WTC11 (cell line): ENCODE results near the gene ARHGEF17. TPM values are rescaled to one million over a fixed set of nuclear protein-coding genes. Genes with fewer than 3 reads are reported as not detected.

Experiments
- ATAC-seq: fragments of 200-7000 bp; cut with Tn5 transposase; 2 replicates; pipeline ENCODE4 v1.10.0; 2021; ENCODE audit warnings: mild to moderate bottlenecking, moderate library complexity
- CTCF ChIA-PET: fragments of 300-600 bp; sonication (Branson Sonifier 250); formaldehyde crosslinking; loops from one replicate; lab custom pipeline; 2021; ENCODE audit warnings: antibody characterized with exemption; lab: Charles Lee
- POLR2A ChIA-PET: fragments of 350-600 bp; sonication (Branson Sonifier 250); formaldehyde crosslinking; loops from one replicate; lab custom pipeline; 2021; ENCODE audit warnings: antibody characterized with exemption; lab: Charles Lee
- DNase-seq: peaks from one replicate; pipeline ENCODE4 v3.0.0; 2021; ENCODE audit warnings: low spot score
- H3K27ac Mint-ChIP-seq: 2 replicates; pipeline ENCODE4 v1.8.0; 2021; ENCODE audit warnings: mixed read lengths
- H3K27me3 Mint-ChIP-seq: 2 replicates; pipeline ENCODE4 v1.8.0; 2021; ENCODE audit warnings: low read depth, mild to moderate bottlenecking, moderate library complexity, mixed read lengths
- H3K36me3 Mint-ChIP-seq: 2 replicates; pipeline ENCODE4 v1.8.0; 2021; ENCODE audit warnings: mixed read lengths
- H3K4me1 Mint-ChIP-seq: 2 replicates; pipeline ENCODE4 v1.8.0; 2022; ENCODE audit warnings: mixed read lengths
- H3K4me3 Mint-ChIP-seq: 2 replicates; pipeline ENCODE4 v1.8.0; 2021; ENCODE audit warnings: mild to moderate bottlenecking, moderate library complexity, mixed read lengths
- H3K9me3 Mint-ChIP-seq: 2 replicates; pipeline ENCODE4 v1.8.0; 2021; ENCODE audit warnings: mixed read lengths
- GRHL2 ChIP-seq: fragments of 250-450 bp; sonication (Bioruptor Pico); IDR thresholded peaks from 2 replicates; pipeline ENCODE4 v1.8.0; 2022; ENCODE audit warnings: mild to moderate bottlenecking, moderate library complexity; ENCODE audit not compliant: insufficient replicate concordance, severe bottlenecking
- NFE2L1 ChIP-seq: sonication (generic); formaldehyde crosslinking; IDR thresholded peaks from 2 replicates; pipeline ENCODE4 v1.8.1; 2023; ENCODE audit warnings: missing genetic modification reagents
- NR2C2 ChIP-seq: sonication (generic); formaldehyde crosslinking; IDR thresholded peaks from 2 replicates; pipeline ENCODE4 v1.8.0; 2022; ENCODE audit warnings: mild to moderate bottlenecking, missing genetic modification reagents
- PRRX2 ChIP-seq: fragments of 250-450 bp; sonication (Bioruptor Pico); IDR thresholded peaks from 2 replicates; pipeline ENCODE4 v1.8.0; 2021; ENCODE audit warnings: mild to moderate bottlenecking
- TEAD1 ChIP-seq: sonication (generic); formaldehyde crosslinking; IDR thresholded peaks from 2 replicates; pipeline ENCODE4 v1.8.0; 2022; ENCODE audit warnings: mild to moderate bottlenecking, missing genetic modification reagents
- ZBTB21 ChIP-seq: sonication (generic); formaldehyde crosslinking; IDR thresholded peaks from 2 replicates; pipeline ENCODE4 v1.8.1; 2023; ENCODE audit warnings: mild to moderate bottlenecking, missing genetic modification reagents, borderline replicate concordance
- ZNF121 ChIP-seq: sonication (generic); formaldehyde crosslinking; IDR thresholded peaks from 2 replicates; pipeline ENCODE4 v1.8.0; 2023; ENCODE audit warnings: missing genetic modification reagents
- ZNF263 ChIP-seq: sonication (generic); formaldehyde crosslinking; IDR thresholded peaks from 2 replicates; pipeline ENCODE4 v1.8.1; 2022; ENCODE audit warnings: low read depth, mild to moderate bottlenecking, moderate library complexity, missing genetic modification reagents
- total RNA-seq: library from RNA; stranded (reverse); gene quantifications from 3 replicates; pipeline ENCODE4 v1.2.3, GENCODE V29; 2021
- TF ChIP-seq, protein P1 (sequence below): sonication (generic); formaldehyde crosslinking; IDR thresholded peaks from 2 replicates; pipeline ENCODE4 v1.8.0; 2022; ENCODE audit warnings: mild to moderate bottlenecking, missing genetic modification reagents
- TF ChIP-seq, protein P2 (sequence below): sonication (generic); formaldehyde crosslinking; conservative IDR thresholded peaks from 2 replicates; pipeline ENCODE4 v1.8.1; 2022; ENCODE audit warnings: mild to moderate bottlenecking, missing genetic modification reagents
- TF ChIP-seq, protein P3 (sequence below): sonication (generic); formaldehyde crosslinking; IDR thresholded peaks from 2 replicates; pipeline ENCODE4 v1.8.1; 2022; ENCODE audit warnings: mild to moderate bottlenecking, missing genetic modification reagents, moderate library complexity, borderline replicate concordance
- TF ChIP-seq, protein P4 (sequence below): fragments of 250-450 bp; sonication (Bioruptor Pico); IDR thresholded peaks from 2 replicates; pipeline ENCODE4 v1.8.0; 2021; ENCODE audit warnings: mild to moderate bottlenecking
- TF ChIP-seq, protein P5 (sequence below): sonication (generic); formaldehyde crosslinking; IDR thresholded peaks from 2 replicates; pipeline ENCODE4 v1.8.1; 2023; ENCODE audit warnings: mild to moderate bottlenecking, missing genetic modification reagents, borderline replicate concordance
- TF ChIP-seq, protein P6 (sequence below): fragments of 250-450 bp; sonication (Bioruptor Pico); IDR thresholded peaks from 2 replicates; pipeline ENCODE4 v1.9.0; 2021; ENCODE audit warnings: mild to moderate bottlenecking
- TF ChIP-seq, protein P7 (sequence below): fragments of 250-450 bp; sonication (Bioruptor Pico); IDR thresholded peaks from 2 replicates; pipeline ENCODE4 v1.9.0; 2021; ENCODE audit warnings: mild to moderate bottlenecking

Gene ARHGEF17
- total RNA-seq, 1 experiment from 2014 or later: 18.2 TPM

DNA sequence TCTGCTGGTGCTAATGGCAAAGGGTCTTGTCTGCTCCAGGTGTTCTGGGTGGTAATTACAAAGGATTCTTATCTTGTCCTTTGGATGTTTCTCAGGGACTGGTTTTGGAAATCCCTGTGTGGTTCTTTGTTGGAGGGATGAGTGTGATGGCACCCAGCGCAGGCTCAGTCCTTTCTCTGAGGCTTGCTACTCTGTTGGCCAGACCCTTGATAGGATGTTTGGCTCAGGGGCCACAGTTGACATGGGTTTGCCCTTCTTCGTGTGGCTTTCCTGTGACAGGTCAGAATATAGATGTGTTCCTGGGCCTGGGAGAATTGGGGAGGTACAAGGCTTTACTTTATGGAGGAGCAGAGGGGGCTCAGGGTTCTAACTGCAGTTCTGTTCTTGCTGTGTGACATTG is 4.0 kb downstream of the ARHGEF17 start:
- H3K9me3 Mint-ChIP-seq: no peaks in the 10 kb centered on the region
- no peak for DNase-seq
- TF ChIP-seq, protein P1, sequence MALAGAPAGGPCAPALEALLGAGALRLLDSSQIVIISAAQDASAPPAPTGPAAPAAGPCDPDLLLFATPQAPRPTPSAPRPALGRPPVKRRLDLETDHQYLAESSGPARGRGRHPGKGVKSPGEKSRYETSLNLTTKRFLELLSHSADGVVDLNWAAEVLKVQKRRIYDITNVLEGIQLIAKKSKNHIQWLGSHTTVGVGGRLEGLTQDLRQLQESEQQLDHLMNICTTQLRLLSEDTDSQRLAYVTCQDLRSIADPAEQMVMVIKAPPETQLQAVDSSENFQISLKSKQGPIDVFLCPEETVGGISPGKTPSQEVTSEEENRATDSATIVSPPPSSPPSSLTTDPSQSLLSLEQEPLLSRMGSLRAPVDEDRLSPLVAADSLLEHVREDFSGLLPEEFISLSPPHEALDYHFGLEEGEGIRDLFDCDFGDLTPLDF: no peak
- TF ChIP-seq GRHL2 (no peak), ZNF263 (CRISPR knock-in tag) (no peak), ZBTB21 (CRISPR knock-in tag) (no peak), TEAD1 (no peak), NFE2L1 (no peak)
- TF ChIP-seq, protein P2, sequence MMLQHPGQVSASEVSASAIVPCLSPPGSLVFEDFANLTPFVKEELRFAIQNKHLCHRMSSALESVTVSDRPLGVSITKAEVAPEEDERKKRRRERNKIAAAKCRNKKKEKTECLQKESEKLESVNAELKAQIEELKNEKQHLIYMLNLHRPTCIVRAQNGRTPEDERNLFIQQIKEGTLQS (CRISPR knock-in tag): no peak
- TF ChIP-seq, protein P3, sequence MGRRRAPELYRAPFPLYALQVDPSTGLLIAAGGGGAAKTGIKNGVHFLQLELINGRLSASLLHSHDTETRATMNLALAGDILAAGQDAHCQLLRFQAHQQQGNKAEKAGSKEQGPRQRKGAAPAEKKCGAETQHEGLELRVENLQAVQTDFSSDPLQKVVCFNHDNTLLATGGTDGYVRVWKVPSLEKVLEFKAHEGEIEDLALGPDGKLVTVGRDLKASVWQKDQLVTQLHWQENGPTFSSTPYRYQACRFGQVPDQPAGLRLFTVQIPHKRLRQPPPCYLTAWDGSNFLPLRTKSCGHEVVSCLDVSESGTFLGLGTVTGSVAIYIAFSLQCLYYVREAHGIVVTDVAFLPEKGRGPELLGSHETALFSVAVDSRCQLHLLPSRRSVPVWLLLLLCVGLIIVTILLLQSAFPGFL (CRISPR knock-in tag): no peak
- TF ChIP-seq, protein P4, sequence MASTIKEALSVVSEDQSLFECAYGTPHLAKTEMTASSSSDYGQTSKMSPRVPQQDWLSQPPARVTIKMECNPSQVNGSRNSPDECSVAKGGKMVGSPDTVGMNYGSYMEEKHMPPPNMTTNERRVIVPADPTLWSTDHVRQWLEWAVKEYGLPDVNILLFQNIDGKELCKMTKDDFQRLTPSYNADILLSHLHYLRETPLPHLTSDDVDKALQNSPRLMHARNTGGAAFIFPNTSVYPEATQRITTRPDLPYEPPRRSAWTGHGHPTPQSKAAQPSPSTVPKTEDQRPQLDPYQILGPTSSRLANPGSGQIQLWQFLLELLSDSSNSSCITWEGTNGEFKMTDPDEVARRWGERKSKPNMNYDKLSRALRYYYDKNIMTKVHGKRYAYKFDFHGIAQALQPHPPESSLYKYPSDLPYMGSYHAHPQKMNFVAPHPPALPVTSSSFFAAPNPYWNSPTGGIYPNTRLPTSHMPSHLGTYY (CRISPR knock-in tag): no peak
- TF ChIP-seq, protein P5, sequence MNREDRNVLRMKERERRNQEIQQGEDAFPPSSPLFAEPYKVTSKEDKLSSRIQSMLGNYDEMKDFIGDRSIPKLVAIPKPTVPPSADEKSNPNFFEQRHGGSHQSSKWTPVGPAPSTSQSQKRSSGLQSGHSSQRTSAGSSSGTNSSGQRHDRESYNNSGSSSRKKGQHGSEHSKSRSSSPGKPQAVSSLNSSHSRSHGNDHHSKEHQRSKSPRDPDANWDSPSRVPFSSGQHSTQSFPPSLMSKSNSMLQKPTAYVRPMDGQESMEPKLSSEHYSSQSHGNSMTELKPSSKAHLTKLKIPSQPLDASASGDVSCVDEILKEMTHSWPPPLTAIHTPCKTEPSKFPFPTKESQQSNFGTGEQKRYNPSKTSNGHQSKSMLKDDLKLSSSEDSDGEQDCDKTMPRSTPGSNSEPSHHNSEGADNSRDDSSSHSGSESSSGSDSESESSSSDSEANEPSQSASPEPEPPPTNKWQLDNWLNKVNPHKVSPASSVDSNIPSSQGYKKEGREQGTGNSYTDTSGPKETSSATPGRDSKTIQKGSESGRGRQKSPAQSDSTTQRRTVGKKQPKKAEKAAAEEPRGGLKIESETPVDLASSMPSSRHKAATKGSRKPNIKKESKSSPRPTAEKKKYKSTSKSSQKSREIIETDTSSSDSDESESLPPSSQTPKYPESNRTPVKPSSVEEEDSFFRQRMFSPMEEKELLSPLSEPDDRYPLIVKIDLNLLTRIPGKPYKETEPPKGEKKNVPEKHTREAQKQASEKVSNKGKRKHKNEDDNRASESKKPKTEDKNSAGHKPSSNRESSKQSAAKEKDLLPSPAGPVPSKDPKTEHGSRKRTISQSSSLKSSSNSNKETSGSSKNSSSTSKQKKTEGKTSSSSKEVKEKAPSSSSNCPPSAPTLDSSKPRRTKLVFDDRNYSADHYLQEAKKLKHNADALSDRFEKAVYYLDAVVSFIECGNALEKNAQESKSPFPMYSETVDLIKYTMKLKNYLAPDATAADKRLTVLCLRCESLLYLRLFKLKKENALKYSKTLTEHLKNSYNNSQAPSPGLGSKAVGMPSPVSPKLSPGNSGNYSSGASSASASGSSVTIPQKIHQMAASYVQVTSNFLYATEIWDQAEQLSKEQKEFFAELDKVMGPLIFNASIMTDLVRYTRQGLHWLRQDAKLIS (CRISPR knock-in tag): no peak
- TF ChIP-seq, all 79 proteins: peak for 0
- H3K27me3 Mint-ChIP-seq: peaks cover 23% of the 10 kb centered on the region
- ChIA-PET POLR2A (no interaction called here), CTCF (interaction anchor here (0.6 to 2.7 kb wide), 4 partner anchors 23 to 66 kb away, joined by 3 to 11 read pairs (median 8); no protein-coding TSS in a partner anchor)
- ATAC-seq: no peak
- H3K27ac Mint-ChIP-seq: no peak overlapping the region
- H3K4me3 Mint-ChIP-seq: no peak overlapping the region
- H3K4me1 Mint-ChIP-seq: peaks cover 30% of the 10 kb centered on the region
- H3K36me3 Mint-ChIP-seq: no peaks in the 10 kb centered on the region

DNA sequence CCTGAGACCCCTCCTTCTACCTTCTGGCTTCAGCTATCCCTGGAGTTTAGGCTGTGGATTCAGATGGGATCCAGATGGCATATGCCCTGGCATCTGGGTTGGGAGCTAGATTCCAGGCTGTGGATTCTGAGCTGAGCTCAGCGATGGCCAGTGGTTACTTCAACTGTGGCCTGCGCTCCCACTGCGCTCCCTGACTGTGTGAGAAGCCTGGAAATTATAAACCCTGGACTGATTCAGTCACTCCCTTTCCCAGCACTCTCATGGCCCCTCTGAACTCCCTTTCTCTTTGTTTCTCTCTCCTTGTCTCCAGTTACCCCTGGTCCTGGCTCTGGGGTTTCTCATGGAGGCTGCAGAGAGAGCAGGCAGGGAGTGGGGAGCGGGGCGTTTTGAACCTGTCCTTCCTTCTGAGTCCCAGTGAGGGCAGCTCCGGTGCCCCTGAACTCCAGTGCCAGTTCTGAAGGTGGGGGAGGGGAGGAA is 4.8 kb downstream of the ARHGEF17 start:
- H3K4me3 Mint-ChIP-seq: no peak overlapping the region
- H3K27ac Mint-ChIP-seq: no peak overlapping the region
- ATAC-seq (no peak), DNase-seq (no peak)
- TF ChIP-seq PRRX2 (CRISPR knock-in tag): no peak
- TF ChIP-seq NR2C2 (CRISPR knock-in tag): no peak
- TF ChIP-seq ZNF121 (CRISPR knock-in tag): no peak
- TF ChIP-seq, protein P6, sequence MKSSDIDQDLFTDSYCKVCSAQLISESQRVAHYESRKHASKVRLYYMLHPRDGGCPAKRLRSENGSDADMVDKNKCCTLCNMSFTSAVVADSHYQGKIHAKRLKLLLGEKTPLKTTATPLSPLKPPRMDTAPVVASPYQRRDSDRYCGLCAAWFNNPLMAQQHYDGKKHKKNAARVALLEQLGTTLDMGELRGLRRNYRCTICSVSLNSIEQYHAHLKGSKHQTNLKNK (CRISPR knock-in tag): no peak
- TF ChIP-seq, protein P7, sequence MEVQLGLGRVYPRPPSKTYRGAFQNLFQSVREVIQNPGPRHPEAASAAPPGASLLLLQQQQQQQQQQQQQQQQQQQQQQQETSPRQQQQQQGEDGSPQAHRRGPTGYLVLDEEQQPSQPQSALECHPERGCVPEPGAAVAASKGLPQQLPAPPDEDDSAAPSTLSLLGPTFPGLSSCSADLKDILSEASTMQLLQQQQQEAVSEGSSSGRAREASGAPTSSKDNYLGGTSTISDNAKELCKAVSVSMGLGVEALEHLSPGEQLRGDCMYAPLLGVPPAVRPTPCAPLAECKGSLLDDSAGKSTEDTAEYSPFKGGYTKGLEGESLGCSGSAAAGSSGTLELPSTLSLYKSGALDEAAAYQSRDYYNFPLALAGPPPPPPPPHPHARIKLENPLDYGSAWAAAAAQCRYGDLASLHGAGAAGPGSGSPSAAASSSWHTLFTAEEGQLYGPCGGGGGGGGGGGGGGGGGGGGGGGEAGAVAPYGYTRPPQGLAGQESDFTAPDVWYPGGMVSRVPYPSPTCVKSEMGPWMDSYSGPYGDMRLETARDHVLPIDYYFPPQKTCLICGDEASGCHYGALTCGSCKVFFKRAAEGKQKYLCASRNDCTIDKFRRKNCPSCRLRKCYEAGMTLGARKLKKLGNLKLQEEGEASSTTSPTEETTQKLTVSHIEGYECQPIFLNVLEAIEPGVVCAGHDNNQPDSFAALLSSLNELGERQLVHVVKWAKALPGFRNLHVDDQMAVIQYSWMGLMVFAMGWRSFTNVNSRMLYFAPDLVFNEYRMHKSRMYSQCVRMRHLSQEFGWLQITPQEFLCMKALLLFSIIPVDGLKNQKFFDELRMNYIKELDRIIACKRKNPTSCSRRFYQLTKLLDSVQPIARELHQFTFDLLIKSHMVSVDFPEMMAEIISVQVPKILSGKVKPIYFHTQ (CRISPR knock-in tag): no peak
- CTCF ChIA-PET: interaction anchor here (0.6 to 2.7 kb wide), 7 partner anchors 10 to 67 kb away, joined by 3 to 11 read pairs (median 3); no protein-coding TSS in a partner anchor
- H3K36me3 Mint-ChIP-seq: no peaks in the 10 kb centered on the region
- H3K27me3 Mint-ChIP-seq: peaks cover 20% of the 10 kb centered on the region
- POLR2A ChIA-PET: interaction anchor here (0.6 kb wide), 1 partner anchor 25 kb away, joined by 6 read pairs; no protein-coding TSS in a partner anchor
- peaks cover 27% of the 10 kb centered on the region for H3K4me1 Mint-ChIP-seq
- no peaks in the 10 kb centered on the region for H3K9me3 Mint-ChIP-seq
